Anterior cingulate cortex (tissue), 58 donors: ENCODE measurements around the gene CDC42SE2.
A peak's percentile ranks its signal among the peaks of the same experiment; 100 is the strongest.
"Not testable (repeated sequence)": the region's sequence is repeated elsewhere in the genome, so short reads cannot be mapped to it uniquely, and the experiment has no call there.

ENCODE experiments used
- DNase-seq, 58 donors: peaks; one replicate each; lab custom pipeline; 2025; lab: John Stamatoyannopoulos, UW

CDC42SE2 gene

DNA sequence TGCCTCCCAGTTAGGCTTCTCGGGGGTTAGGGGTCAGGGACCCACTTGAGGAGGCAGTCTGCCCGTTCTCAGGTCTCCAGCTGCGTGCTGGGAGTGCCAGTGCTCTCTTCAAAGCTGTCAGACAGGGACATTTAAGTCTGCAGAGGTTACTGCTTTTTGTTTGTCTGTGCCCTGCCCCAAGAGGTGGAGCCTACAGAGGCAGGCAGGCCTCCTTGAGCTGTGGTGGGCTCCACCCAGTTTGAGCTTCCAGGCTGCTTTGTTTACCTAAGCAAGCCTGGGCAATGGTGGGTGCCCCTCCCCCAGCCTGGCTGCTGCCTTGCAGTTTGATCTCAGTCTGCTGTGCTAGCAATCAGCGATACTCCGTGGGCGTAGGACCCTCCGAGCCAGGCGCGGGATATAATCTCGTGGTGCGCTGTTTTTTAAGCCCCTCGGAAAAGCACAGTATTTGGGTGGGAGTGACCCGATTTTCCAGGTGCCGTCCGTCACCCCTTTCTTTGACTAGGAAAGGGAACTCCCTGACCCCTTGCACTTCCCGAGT is 48.5 kb downstream of the CDC42SE2 start:
- DNase-seq: not testable (repeated sequence)

DNA sequence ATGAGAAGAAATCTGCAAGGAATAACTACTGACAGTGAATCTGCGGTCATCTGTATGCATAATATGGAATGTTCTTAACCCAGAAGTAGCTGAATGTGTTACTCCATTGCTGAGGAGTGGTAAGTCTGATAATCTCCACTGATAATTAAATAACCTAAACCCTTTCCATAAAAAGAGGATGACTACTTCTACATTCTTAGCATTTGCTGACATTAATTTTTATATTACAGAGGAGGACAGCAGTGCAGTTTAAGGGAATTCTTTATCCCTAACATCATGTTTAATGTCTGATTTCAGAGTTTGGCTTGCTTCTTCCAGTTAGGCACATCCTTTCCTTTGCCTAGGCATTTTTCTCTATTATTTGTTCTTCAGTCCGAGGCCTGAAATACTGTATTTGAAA is 52.2 kb downstream of the CDC42SE2 start:
- no peak for DNase-seq

GRCh38 chr5:131316822-131317221 is 53.0 kb downstream of the CDC42SE2 start:
- no peak for DNase-seq

GRCh38 chr5:131318455-131318854 is 54.6 kb downstream of the CDC42SE2 start:
- DNase-seq: no peak

DNA sequence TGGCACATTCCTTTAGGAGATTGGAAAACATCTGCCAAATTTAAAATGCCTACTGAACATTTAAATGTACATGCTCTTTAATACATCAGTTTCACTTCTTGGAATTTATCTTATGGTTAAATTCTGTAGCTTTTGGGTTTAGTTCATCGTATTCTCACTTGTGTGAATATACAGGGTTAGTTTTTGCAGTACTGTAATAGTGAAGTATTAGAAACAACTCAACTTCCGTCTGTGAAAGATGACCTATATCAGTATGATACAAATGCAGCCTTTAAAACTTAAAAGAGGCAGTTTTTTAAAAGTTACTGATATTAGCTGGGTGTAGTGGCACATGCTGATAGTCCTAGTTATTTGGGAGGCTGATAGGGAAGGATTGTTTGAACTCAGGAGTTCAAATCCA is 57.2 kb downstream of the CDC42SE2 start:
- DNase-seq: no peak

DNA sequence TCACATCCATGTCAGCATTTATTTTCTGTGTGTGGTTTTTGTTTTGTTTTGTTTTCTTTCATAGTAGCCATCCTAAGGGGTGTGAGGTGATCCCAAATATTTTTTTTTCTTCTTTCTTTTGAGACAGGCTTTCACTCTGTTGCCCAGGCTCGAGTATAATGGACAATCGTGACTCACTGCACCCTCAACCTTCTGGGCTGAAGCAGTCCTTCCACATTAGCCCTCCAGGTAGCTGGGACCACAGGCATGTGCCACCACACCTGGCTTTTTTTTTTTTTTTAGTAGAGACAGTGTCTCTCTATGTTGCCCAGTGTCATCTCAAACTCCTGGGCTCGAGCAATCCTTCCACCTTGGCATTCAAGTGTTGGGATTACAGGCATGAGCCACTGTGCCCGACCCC is 59.1 kb downstream of the CDC42SE2 start:
- DNase-seq: no peak

- no peak for DNase-seq
These were observed 59.5 kb downstream of the CDC42SE2 start for GRCh38 chr5:131323378-131323777.

GRCh38 chr5:131324303-131324702 is 60.5 kb downstream of the CDC42SE2 start:
- DNase-seq: peak in 37 of 58 donors; percentile 2 to 84 (median 30)

- no peak for DNase-seq
These were observed 64.9 kb downstream of the CDC42SE2 start for GRCh38 chr5:131328536-131329285.

DNA sequence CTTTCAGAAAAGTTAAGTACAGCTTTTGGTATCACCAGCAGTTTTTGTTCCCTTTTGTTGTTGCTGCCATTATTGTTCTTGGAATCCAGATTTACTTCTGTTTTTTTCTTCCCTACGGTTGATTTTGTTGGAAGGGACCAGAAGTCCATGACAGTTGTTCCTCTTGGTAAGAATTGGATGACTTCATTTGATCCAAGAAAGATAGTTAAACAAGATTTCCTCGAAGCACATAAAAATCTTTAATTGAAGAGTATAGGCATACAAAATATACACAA is 65.4 kb downstream of the CDC42SE2 start:
- no peak for DNase-seq

GRCh38 chr5:131330031-131330430 is 66.2 kb downstream of the CDC42SE2 start:
- no peak for DNase-seq

GRCh38 chr5:131335756-131336155 is 71.9 kb downstream of the CDC42SE2 start:
- not testable (repeated sequence) for DNase-seq

- DNase-seq: not testable (repeated sequence)
These were observed 72.9 kb downstream of the CDC42SE2 start for GRCh38 chr5:131336801-131337200.

GRCh38 chr5:131337240-131338050 is 73.6 kb downstream of the CDC42SE2 start:
- not testable (repeated sequence) for DNase-seq

- DNase-seq: no peak
These were observed 74.2 kb downstream of the CDC42SE2 start for GRCh38 chr5:131338051-131338453.

DNA sequence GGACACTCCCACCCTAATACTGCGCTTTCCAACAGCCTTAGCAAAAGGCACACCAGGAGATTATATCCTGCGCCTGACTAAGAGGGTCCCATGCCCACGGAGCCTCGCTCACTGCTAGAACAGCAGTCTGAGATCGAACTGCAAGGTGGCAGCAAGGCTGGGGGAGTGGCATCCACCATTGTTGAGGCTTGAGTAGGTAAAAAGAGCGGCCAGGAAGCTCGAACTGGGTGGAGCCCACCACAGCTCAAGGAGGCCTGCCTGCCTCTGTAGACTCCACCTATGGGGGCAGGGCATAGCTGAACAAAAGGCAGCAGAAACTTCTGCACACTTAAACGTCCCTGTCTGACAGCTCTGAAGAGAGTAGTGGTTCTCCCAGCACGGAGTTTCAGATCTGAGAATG is 80.4 kb downstream of the CDC42SE2 start:
- DNase-seq: not testable (repeated sequence)

GRCh38 chr5:131346204-131346603 is 82.4 kb downstream of the CDC42SE2 start:
- DNase-seq: not testable (repeated sequence)

- DNase-seq: no peak
These were observed 90.1 kb downstream of the CDC42SE2 start for GRCh38 chr5:131353991-131354390.

GRCh38 chr5:131355971-131356528 is 92.2 kb downstream of the CDC42SE2 start:
- no peak for DNase-seq

- DNase-seq: no peak
These were observed 92.8 kb downstream of the CDC42SE2 start for GRCh38 chr5:131356619-131357018.
